Measurements from ENCODE around the gene RTKN2. TPM values are rescaled to one million over a fixed set of nuclear protein-coding genes. Genes with fewer than 3 reads are reported as not detected.

Gene RTKN2
- total RNA-seq, 4 donors from 2014 or later = 1.3 to 5.8 (median 1.7) TPM

DNA sequence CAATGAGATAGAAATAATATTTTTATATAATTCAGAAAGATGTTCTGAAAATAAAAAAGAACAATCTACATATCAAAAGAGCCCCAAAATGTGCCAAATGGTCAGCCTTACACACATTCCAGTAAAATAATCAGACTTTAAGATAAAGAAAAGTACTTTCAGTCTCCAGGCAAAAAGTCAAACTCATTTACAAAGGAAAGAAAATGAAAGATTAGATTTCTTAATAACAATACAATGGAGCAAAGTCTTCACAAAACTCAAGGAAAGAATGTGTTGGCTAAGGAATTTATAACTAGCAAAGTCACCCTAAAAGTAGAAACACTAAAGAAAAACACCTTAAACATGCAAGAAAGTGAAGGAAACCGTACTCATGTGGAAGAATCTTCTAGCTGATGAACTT, 16.6 kb downstream of the RTKN2 start:
- Histone ChIP-seq H3K36me3 (no peaks in the 10 kb centered on the region), H3K27me3 (no peaks in the 10 kb centered on the region), H3K4me3 (no peak overlapping the region), H3K27ac (no peak overlapping the region), H3K4me1 (no peaks in the 10 kb centered on the region), H3K9me3 (no peaks in the 10 kb centered on the region)
- TF ChIP-seq POLR2A (IDR thresholded peaks at IDR 0.05) = no peak
- no peak for TF ChIP-seq CTCF (IDR thresholded peaks at IDR 0.05)
- DNase-seq = no peak

- Histone ChIP-seq H3K4me3 (no peak overlapping the region), H3K27ac (no peak overlapping the region), H3K4me1 (no peaks in the 10 kb centered on the region), H3K27me3 (no peaks in the 10 kb centered on the region), H3K9me3 (no peaks in the 10 kb centered on the region), H3K36me3 (no peaks in the 10 kb centered on the region)
- DNase-seq = peak in 1 of 3 donors; percentile 52
- no peak for TF ChIP-seq POLR2A (IDR thresholded peaks at IDR 0.05)
- TF ChIP-seq CTCF (IDR thresholded peaks at IDR 0.05) = no peak
Observed at GRCh38 chr10:62250594-62251198, 17.9 kb downstream of the RTKN2 start.

GRCh38 chr10:62249957-62250356, 18.7 kb downstream of the RTKN2 start:
- Histone ChIP-seq H3K27ac (no peak overlapping the region), H3K9me3 (no peaks in the 10 kb centered on the region), H3K36me3 (no peaks in the 10 kb centered on the region), H3K27me3 (no peaks in the 10 kb centered on the region), H3K4me1 (no peaks in the 10 kb centered on the region), H3K4me3 (no peak overlapping the region)
- TF ChIP-seq CTCF (IDR thresholded peaks at IDR 0.05) = no peak
- no peak for TF ChIP-seq POLR2A (IDR thresholded peaks at IDR 0.05)
- no peak for DNase-seq

DNA sequence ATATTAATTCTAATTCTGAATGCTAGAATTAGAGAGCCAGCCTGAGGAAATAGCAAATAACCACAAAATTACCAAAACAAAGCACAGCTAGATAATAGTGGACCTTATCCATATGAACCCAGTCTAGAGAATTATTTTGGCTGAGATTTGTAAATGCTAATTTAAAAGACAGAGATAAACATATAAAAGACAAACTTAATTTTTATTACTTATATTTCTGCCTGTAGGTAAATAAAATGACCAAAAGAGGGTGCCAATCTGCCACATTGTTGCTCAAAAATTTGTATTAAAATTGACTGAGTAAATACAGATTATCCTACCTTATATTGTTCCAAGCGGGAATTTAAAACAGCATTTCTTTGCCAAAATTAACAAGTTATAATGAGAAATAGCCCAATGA, 20.2 kb downstream of the RTKN2 start:
- no peaks in the 10 kb centered on the region for H3K9me3 ChIP-seq
- no peaks in the 10 kb centered on the region for H3K27me3 ChIP-seq
- H3K27ac ChIP-seq = no peak overlapping the region
- DNase-seq = no peak
- TF ChIP-seq POLR2A (IDR thresholded peaks at IDR 0.05) (no peak), CTCF (IDR thresholded peaks at IDR 0.05) (no peak)
- no peaks in the 10 kb centered on the region for H3K36me3 ChIP-seq
- H3K4me3 ChIP-seq = no peak overlapping the region
- H3K4me1 ChIP-seq = peaks cover 0 to 4% (median 0%) of the 10 kb centered on the region in 4 donors

DNA sequence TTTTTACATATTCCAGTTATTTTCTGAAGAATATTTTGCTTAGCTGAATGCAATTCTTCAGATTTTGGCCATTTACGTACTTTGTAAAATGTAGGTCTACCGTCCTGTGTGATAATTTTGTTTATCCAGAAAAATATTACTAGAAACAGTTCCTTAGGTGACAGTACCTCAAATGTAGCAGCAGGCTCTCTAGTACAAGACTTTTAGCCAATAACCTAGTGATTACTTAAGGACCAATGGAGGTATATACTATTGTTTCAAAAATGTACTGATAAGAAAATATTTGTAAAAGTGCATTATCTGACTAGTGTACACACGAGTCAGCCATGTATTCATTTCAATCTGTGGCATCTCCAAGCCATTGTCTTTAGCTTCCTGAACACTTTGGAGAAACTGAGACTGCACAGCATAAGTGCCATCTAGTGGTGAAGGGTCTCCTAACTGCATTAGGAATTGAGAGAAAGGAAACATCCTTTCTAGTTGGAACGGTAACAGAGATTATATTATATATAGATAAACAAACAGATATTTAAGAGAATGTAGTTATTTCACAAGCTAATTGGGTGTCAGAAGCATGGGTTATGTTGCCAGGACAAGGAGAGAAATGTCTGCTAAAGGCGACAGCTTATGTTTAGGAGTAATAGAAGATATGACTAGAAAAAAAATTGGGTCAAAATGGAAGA, 23.7 kb downstream of the RTKN2 start:
- Histone ChIP-seq H3K27me3 (no peaks in the 10 kb centered on the region), H3K27ac (peak overlapping the region in 1 of 4 donors; percentile 60), H3K36me3 (no peaks in the 10 kb centered on the region), H3K4me3 (no peak overlapping the region), H3K4me1 (peaks cover 0 to 4% (median 0%) of the 10 kb centered on the region in 4 donors), H3K9me3 (no peaks in the 10 kb centered on the region)
- peak in 2 of 3 donors; percentile 31 to 79 for DNase-seq
- TF ChIP-seq CTCF (IDR thresholded peaks at IDR 0.05) (peak; percentile 70 to 93 (median 89)), POLR2A (IDR thresholded peaks at IDR 0.05) (no peak)

Data from Peyer's patch (tissue), 4 donors.